Gastroesophageal sphincter (tissue), 4 donors: Measurements from ENCODE around the gene LAMA2. TPM values are rescaled to one million over a fixed set of nuclear protein-coding genes. Genes with fewer than 3 reads are reported as not detected.

Source experiments
- ATAC-seq: fragments of 150-250 bp; one replicate; pipeline ENCODE4 v1.9.1; 2016; ENCODE audit warnings: mild to moderate bottlenecking, moderate library complexity
- H3K27ac ChIP-seq, 4 donors: fragments of 200-600 bp; sonication (generic) in 3 of 4; 1 replicate in 3 of 4; 2 replicates in 1 of 4; pipeline ENCODE4 v1.5.1; 2016 to 2019
- H3K27me3 ChIP-seq: fragments of 200-600 bp; sonication (generic); one replicate; pipeline ENCODE4 v1.5.1; 2019
- H3K36me3 ChIP-seq, 2 donors: fragments of 200-600 bp; sonication (generic); one replicate each; pipeline ENCODE4 v1.5.1; 2019; ENCODE audit warnings: control low read depth in 1 of 2
- H3K4me1 ChIP-seq, 3 donors: fragments of 200-600 bp; sonication (generic); 1 replicate in 2 of 3; 2 replicates in 1 of 3; pipeline ENCODE4 v1.5.1; 2016 to 2019; ENCODE audit warnings: control low read depth in 2 of 3
- H3K4me3 ChIP-seq, 2 donors: fragments of 200-600 bp; sonication (generic); one replicate each; pipeline ENCODE4 v1.5.1; 2019; ENCODE audit warnings: mild to moderate bottlenecking in 1 of 2, moderate library complexity in 1 of 2
- H3K9me3 ChIP-seq, 3 donors: fragments of 200-600 bp; sonication (generic); one replicate each; pipeline ENCODE4 v1.5.1; 2017 to 2019; ENCODE audit warnings: control low read depth in 2 of 3
- CTCF ChIP-seq, 4 experiments: fragments of 200-600 bp in 2 of 4; fragments of 450-650 bp in 2 of 4; sonication (generic) in 1 of 4; IDR thresholded peaks; one replicate each; pipeline ENCODE4 v1.5.1; 2017 to 2019; ENCODE audit warnings: antibody characterized with exemption in 4 of 4, mild to moderate bottlenecking in 2 of 4, moderate library complexity in 2 of 4
- EP300 ChIP-seq: sonication (generic); formaldehyde crosslinking; IDR thresholded peaks from one replicate; pipeline ENCODE4 v1.6.1; 2017; ENCODE audit warnings: antibody characterized with exemption, mild to moderate bottlenecking
- POLR2A ChIP-seq, 2 donors: fragments of 450-650 bp; IDR thresholded peaks; one replicate each; pipeline ENCODE4 v1.6.1; 2017; ENCODE audit warnings: antibody characterized with exemption in 2 of 2, mild to moderate bottlenecking in 2 of 2, moderate library complexity in 1 of 2
- POLR2AphosphoS5 ChIP-seq: sonication (generic); formaldehyde crosslinking; IDR thresholded peaks from one replicate; pipeline ENCODE4 v1.6.1; 2017; ENCODE audit warnings: antibody characterized with exemption
- WGBS, 2 donors: methylation state at CpG; one replicate each; pipeline ENCODE4 v1.1.5; 2018; ENCODE audit warnings: low coverage in 1 of 2; 5-methylcytosine and 5-hydroxymethylcytosine counted together
- total RNA-seq, 4 donors: library from RNA; depleted of rRNA; stranded (reverse); fragments of >200 nt; gene quantifications; one replicate each; pipeline ENCODE4 v1.1.0, GENCODE V29; 2016

LAMA2 gene
- total RNA-seq, 4 donors from 2014 or later = 103 to 199 (median 153) TPM

GRCh38 chr6:129552413-129552812, 669.5 kb downstream of the LAMA2 start:
- Histone ChIP-seq H3K4me1 (no peaks in the 10 kb centered on the region), H3K9me3 (no peaks in the 10 kb centered on the region), H3K27me3 (no peaks in the 10 kb centered on the region), H3K36me3 (no peaks in the 10 kb centered on the region), H3K4me3 (no peak overlapping the region), H3K27ac (no peak overlapping the region)
- ATAC-seq = no peak
- TF ChIP-seq EP300 (no peak), POLR2A (IDR thresholded peaks at IDR 0.05) (no peak), POLR2AphosphoS5 (no peak), CTCF (IDR thresholded peaks at IDR 0.05) (no peak)
- 76 to 87% methylated on average over 1 to 2 of the region's 2 CpGs for WGBS, 2 donors

- Histone ChIP-seq H3K4me3 (no peak overlapping the region), H3K4me1 (no peaks in the 10 kb centered on the region), H3K9me3 (no peaks in the 10 kb centered on the region), H3K27ac (no peak overlapping the region), H3K36me3 (no peaks in the 10 kb centered on the region), H3K27me3 (no peaks in the 10 kb centered on the region)
- WGBS, 2 donors = 74 to 86% methylated on average over 4 to 5 of the region's 5 CpGs
- no peak for ATAC-seq
- TF ChIP-seq POLR2A (IDR thresholded peaks at IDR 0.05) = no peak
- TF ChIP-seq POLR2AphosphoS5 = no peak
- TF ChIP-seq CTCF (IDR thresholded peaks at IDR 0.05) = no peak
- TF ChIP-seq EP300 = no peak
Measured at GRCh38 chr6:129555206-129555832, 672.4 kb downstream of the LAMA2 start.

- Histone ChIP-seq H3K9me3 (no peaks in the 10 kb centered on the region), H3K4me3 (no peak overlapping the region), H3K36me3 (no peaks in the 10 kb centered on the region), H3K27ac (no peak overlapping the region), H3K27me3 (no peaks in the 10 kb centered on the region), H3K4me1 (no peaks in the 10 kb centered on the region)
- no peak for TF ChIP-seq EP300
- TF ChIP-seq CTCF (IDR thresholded peaks at IDR 0.05) = no peak
- no peak for TF ChIP-seq POLR2AphosphoS5
- no peak for TF ChIP-seq POLR2A (IDR thresholded peaks at IDR 0.05)
- WGBS, 2 donors = 94 to 100% methylated on average over 1 of the region's 1 CpG
- no peak for ATAC-seq
Measured at GRCh38 chr6:129558248-129558647, 675.3 kb downstream of the LAMA2 start.

- TF ChIP-seq EP300 = no peak
- TF ChIP-seq POLR2AphosphoS5 = no peak
- no peak for TF ChIP-seq POLR2A (IDR thresholded peaks at IDR 0.05)
- TF ChIP-seq CTCF (IDR thresholded peaks at IDR 0.05) = no peak
- 76 to 82% methylated on average over 4 of the region's 4 CpGs for WGBS, 2 donors
- ATAC-seq = no peak
Measured at GRCh38 chr6:129565366-129565765, 682.4 kb downstream of the LAMA2 start.

GRCh38 chr6:129565811-129566210, 682.9 kb downstream of the LAMA2 start:
- H3K4me3 ChIP-seq = no peak overlapping the region
- H3K4me1 ChIP-seq = no peaks in the 10 kb centered on the region
- TF ChIP-seq POLR2AphosphoS5 (no peak), EP300 (no peak), CTCF (IDR thresholded peaks at IDR 0.05) (no peak), POLR2A (IDR thresholded peaks at IDR 0.05) (no peak)
- H3K9me3 ChIP-seq = peaks cover 0 to 7% (median 0%) of the 10 kb centered on the region in 3 donors
- ATAC-seq = no peak
- no peaks in the 10 kb centered on the region for H3K36me3 ChIP-seq
- no peaks in the 10 kb centered on the region for H3K27me3 ChIP-seq
- H3K27ac ChIP-seq = no peak overlapping the region
- 31 to 34% methylated on average over 2 of the region's 2 CpGs for WGBS, 2 donors

More at GRCh38 chr6:129565366-129565765, 682.4 kb downstream of the LAMA2 start:
- H3K36me3 ChIP-seq = no peaks in the 10 kb centered on the region
- H3K9me3 ChIP-seq = peaks cover 0 to 3% (median 0%) of the 10 kb centered on the region in 3 donors
- H3K27me3 ChIP-seq = no peaks in the 10 kb centered on the region
- no peak overlapping the region for H3K4me3 ChIP-seq
- no peak overlapping the region for H3K27ac ChIP-seq
- H3K4me1 ChIP-seq = no peaks in the 10 kb centered on the region
